ENCODE measurements around the gene DNAJB8.

DNAJB8 gene

DNA sequence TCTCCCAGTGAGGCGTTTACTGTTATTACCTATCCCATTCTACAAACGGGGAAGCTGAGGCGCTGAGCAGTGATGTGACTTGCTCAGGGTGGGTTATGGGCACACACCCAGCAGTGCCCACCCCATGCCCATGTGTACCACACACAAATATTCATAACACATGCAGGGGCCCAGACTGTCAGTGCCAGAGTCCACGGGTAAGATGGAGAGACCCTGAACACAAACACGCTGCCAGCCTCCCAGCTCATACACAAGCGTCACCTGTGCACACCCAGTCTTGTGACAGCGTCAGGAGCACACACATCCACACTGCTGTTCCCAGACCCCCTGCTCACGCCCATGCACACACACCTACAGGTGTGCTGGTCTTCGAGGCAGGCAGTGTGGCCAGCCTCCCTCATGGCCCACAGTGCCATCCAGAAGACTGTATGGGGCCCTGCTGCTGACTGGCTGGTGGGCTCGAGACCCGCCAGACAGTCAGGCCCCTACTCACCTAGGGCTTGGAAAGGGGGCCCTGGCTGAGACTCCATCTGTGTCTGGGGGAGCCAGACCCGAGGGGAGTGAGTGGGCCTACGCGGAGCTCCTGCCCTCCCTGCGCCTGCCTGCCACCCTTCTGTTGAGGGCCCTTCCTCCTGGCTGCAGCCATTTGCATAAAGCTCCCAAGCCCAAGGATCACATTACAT is 39.4 kb downstream of the DNAJB8 start:
- Histone ChIP-seq H3K4me3 (ENCODE audit: low read depth in 1 of 2, low read length in 2 of 2) (no peak overlapping the region), H3K4me1 (ENCODE audit: control insufficient read depth in 1 of 2, insufficient read depth in 2 of 2, low read length in 2 of 2) (peaks cover 0 to 8% of the 10 kb centered on the region in 2 donors), H3K27ac (ENCODE audit: low read length) (no peak overlapping the region), H3K36me3 (ENCODE audit: control insufficient read depth in 1 of 2, insufficient read depth in 2 of 2, low read length in 2 of 2) (no peaks in the 10 kb centered on the region), H3K27me3 (ENCODE audit: low read depth, low read length) (peaks cover 16% of the 10 kb centered on the region), H3K9me3 (ENCODE audit: control insufficient read depth in 1 of 2, low read length in 2 of 2) (no peaks in the 10 kb centered on the region)

DNA sequence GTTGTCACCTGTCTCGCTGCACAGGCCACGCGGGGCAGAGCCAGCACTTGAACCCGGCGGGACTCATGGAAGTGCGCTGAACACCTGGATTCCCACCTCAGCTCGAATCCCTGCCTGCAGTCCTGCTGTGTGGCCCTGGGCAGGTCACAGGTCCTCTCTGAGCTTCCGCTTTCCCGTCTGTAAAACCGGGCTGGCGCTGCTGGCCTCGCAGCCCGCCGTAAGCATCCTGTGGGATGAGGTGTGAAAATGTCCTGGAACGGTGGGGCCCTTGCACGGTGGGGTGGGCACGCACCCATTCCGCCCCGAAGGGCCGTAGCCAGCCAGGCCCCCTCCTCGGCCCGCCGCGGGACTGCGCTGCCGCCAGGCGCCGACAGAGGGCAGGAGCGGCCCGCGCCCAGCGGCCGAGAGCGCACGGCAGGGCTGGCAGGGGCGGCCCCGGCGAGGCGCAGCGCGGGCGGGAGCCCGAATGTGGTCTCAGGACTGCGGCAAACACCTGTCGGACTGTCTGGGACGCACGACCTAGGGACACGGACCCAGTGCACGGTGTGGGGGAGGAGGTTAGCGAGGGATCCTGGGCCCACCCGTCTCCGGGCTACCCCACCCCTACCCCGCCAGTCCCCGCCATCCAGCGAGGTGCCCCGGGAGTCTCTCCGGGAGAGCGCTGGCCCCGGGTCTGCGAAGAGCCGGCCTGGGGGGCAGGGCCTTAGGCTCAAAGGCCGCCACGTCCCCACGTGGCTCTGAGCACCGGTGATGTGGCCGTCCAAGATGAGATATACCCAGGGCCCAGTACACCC is 40.4 kb downstream of the DNAJB8 start:
- H3K4me1 ChIP-seq (ENCODE audit: control insufficient read depth in 1 of 2, insufficient read depth in 2 of 2, low read length in 2 of 2): peaks cover 0 to 4% of the 10 kb centered on the region in 2 donors
- peak overlapping the region in 1 of 2 donors; percentile 25 for H3K4me3 ChIP-seq (ENCODE audit: low read depth in 1 of 2, low read length in 2 of 2)
- peaks cover 6% of the 10 kb centered on the region for H3K27me3 ChIP-seq (ENCODE audit: low read depth, low read length)
- H3K27ac ChIP-seq (ENCODE audit: low read length): no peak overlapping the region
- H3K9me3 ChIP-seq (ENCODE audit: control insufficient read depth in 1 of 2, low read length in 2 of 2): no peaks in the 10 kb centered on the region
- H3K36me3 ChIP-seq (ENCODE audit: control insufficient read depth in 1 of 2, insufficient read depth in 2 of 2, low read length in 2 of 2): no peaks in the 10 kb centered on the region

DNA sequence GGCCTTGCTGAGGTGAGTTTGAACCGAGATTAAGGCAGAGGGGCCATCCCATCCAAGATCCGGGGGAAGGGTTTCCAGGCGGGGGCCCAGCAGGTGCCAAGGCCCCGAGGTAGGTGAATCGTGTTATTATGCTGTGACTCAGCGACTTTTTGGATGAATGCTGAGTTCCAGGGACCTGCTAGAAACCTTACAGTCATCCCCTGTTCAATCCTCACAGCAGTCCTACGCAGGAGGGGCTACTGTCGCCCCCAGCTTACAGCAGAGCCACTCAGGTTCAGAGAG is 40.9 kb downstream of the DNAJB8 start:
- H3K36me3 ChIP-seq (ENCODE audit: control insufficient read depth in 1 of 2, insufficient read depth in 2 of 2, low read length in 2 of 2): no peaks in the 10 kb centered on the region
- peaks cover 0 to 4% of the 10 kb centered on the region in 2 donors for H3K4me1 ChIP-seq (ENCODE audit: control insufficient read depth in 1 of 2, insufficient read depth in 2 of 2, low read length in 2 of 2)
- no peaks in the 10 kb centered on the region for H3K9me3 ChIP-seq (ENCODE audit: control insufficient read depth in 1 of 2, low read length in 2 of 2)
- H3K27ac ChIP-seq (ENCODE audit: low read length): no peak overlapping the region
- H3K4me3 ChIP-seq (ENCODE audit: low read depth in 1 of 2, low read length in 2 of 2): no peak overlapping the region
- peaks cover 5% of the 10 kb centered on the region for H3K27me3 ChIP-seq (ENCODE audit: low read depth, low read length)

- no peak overlapping the region for H3K27ac ChIP-seq (ENCODE audit: low read length)
- H3K36me3 ChIP-seq (ENCODE audit: control insufficient read depth in 1 of 2, insufficient read depth in 2 of 2, low read length in 2 of 2): no peaks in the 10 kb centered on the region
- peaks cover 0 to 4% of the 10 kb centered on the region in 2 donors for H3K4me1 ChIP-seq (ENCODE audit: control insufficient read depth in 1 of 2, insufficient read depth in 2 of 2, low read length in 2 of 2)
- H3K4me3 ChIP-seq (ENCODE audit: low read depth in 1 of 2, low read length in 2 of 2): no peak overlapping the region
- no peaks in the 10 kb centered on the region for H3K9me3 ChIP-seq (ENCODE audit: control insufficient read depth in 1 of 2, low read length in 2 of 2)
- no peaks in the 10 kb centered on the region for H3K27me3 ChIP-seq (ENCODE audit: low read depth, low read length)
These were observed 41.4 kb downstream of the DNAJB8 start for GRCh38 chr3:128425142-128425845.

DNA sequence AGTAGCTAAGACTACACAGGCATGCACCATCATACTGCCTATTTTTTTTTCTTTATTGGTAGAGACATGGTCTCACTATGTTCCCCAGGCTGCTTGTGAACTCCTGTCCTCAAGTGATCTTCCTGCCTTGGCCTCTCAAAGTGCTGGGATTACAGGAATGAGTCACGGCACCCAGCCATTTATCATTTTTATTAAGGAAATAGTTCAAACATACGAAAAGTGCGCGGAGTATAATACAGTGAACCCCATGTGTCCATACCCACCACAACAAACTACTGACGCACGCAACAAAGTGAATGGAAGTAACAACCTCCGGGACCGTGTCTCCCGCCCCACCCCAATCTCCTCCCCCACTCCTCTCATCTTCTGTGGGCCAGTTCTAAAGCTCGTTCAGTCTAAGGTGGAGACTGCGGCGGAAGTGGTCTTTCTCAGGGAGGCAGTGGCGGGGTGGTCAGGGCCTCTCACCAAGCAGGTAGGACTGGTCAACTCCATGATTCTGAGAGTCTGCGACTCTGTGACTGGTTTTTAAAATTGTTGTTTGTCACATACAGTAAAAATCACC is 42.1 kb downstream of the DNAJB8 start:
- no peaks in the 10 kb centered on the region for H3K9me3 ChIP-seq (ENCODE audit: control insufficient read depth in 1 of 2, low read length in 2 of 2)
- no peaks in the 10 kb centered on the region for H3K36me3 ChIP-seq (ENCODE audit: control insufficient read depth in 1 of 2, insufficient read depth in 2 of 2, low read length in 2 of 2)
- no peak overlapping the region for H3K27ac ChIP-seq (ENCODE audit: low read length)
- H3K4me3 ChIP-seq (ENCODE audit: low read depth in 1 of 2, low read length in 2 of 2): no peak overlapping the region
- no peaks in the 10 kb centered on the region for H3K27me3 ChIP-seq (ENCODE audit: low read depth, low read length)
- H3K4me1 ChIP-seq (ENCODE audit: control insufficient read depth in 1 of 2, insufficient read depth in 2 of 2, low read length in 2 of 2): peaks cover 0 to 4% of the 10 kb centered on the region in 2 donors

DNA sequence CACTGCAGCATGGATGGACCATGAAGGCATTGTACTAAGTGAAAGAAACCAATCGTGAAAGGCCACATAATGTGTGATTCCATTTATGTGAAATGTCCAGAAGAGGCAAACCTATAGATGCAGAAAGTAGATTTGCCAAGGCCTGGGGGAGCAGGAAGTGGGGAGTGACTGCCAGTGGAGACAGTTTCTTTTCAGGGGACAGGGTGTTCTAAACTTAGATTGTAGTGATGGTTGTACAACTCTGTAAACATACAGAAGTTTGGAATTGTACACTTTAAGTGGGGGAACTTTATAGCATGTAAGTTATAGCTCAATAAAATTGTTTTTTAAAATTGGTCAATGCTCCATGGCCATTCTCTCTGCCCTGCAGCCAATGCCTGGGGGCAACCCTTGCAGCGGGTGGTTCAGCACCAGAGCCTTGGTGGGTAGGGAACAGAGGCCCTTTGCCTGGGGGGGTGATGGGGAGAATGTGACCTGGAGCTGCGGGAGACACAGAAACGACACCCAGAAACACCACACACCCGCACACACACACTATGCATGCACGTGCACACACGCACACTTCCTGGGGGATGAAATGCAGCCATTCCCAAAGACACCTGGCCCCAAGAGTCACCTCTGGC is 43.1 kb downstream of the DNAJB8 start:
- Histone ChIP-seq H3K4me3 (ENCODE audit: low read depth in 1 of 2, low read length in 2 of 2) (no peak overlapping the region), H3K4me1 (ENCODE audit: control insufficient read depth in 1 of 2, insufficient read depth in 2 of 2, low read length in 2 of 2) (peaks cover 0 to 4% of the 10 kb centered on the region in 2 donors), H3K27ac (ENCODE audit: low read length) (no peak overlapping the region), H3K9me3 (ENCODE audit: control insufficient read depth in 1 of 2, low read length in 2 of 2) (no peaks in the 10 kb centered on the region), H3K27me3 (ENCODE audit: low read depth, low read length) (no peaks in the 10 kb centered on the region), H3K36me3 (ENCODE audit: control insufficient read depth in 1 of 2, insufficient read depth in 2 of 2, low read length in 2 of 2) (no peaks in the 10 kb centered on the region)

- Histone ChIP-seq H3K27ac (ENCODE audit: low read length) (no peak overlapping the region), H3K4me1 (ENCODE audit: control insufficient read depth in 1 of 2, insufficient read depth in 2 of 2, low read length in 2 of 2) (peaks cover 0 to 4% of the 10 kb centered on the region in 2 donors), H3K36me3 (ENCODE audit: control insufficient read depth in 1 of 2, insufficient read depth in 2 of 2, low read length in 2 of 2) (no peaks in the 10 kb centered on the region), H3K9me3 (ENCODE audit: control insufficient read depth in 1 of 2, low read length in 2 of 2) (no peaks in the 10 kb centered on the region), H3K4me3 (ENCODE audit: low read depth in 1 of 2, low read length in 2 of 2) (no peak overlapping the region), H3K27me3 (ENCODE audit: low read depth, low read length) (no peaks in the 10 kb centered on the region)
These were observed 43.7 kb downstream of the DNAJB8 start for GRCh38 chr3:128422762-128423524.

DNA sequence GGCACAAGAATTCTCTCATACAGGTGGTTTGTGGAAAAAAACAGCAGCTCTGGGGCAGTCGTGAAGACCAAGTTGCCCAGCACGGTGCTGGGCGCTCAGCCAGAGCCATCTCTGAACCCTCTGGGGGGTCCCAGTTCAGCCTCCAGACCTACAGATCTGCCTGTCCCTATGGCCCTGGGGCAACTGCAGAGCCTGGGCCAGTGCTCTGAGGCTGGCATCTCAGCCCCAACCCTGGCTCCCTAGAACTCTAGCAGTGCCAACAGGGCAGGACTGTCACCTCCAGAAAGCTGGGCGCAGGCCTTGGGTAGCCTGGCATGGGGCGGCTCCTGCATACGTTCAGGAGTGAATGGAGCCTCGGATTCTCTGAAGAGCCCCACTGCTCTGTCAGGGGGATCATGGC is 44.7 kb downstream of the DNAJB8 start:
- peaks cover 0 to 4% of the 10 kb centered on the region in 2 donors for H3K4me1 ChIP-seq (ENCODE audit: control insufficient read depth in 1 of 2, insufficient read depth in 2 of 2, low read length in 2 of 2)
- H3K27me3 ChIP-seq (ENCODE audit: low read depth, low read length): no peaks in the 10 kb centered on the region
- no peaks in the 10 kb centered on the region for H3K36me3 ChIP-seq (ENCODE audit: control insufficient read depth in 1 of 2, insufficient read depth in 2 of 2, low read length in 2 of 2)
- no peak overlapping the region for H3K4me3 ChIP-seq (ENCODE audit: low read depth in 1 of 2, low read length in 2 of 2)
- no peaks in the 10 kb centered on the region for H3K9me3 ChIP-seq (ENCODE audit: control insufficient read depth in 1 of 2, low read length in 2 of 2)
- no peak overlapping the region for H3K27ac ChIP-seq (ENCODE audit: low read length)

- no peak overlapping the region for H3K27ac ChIP-seq (ENCODE audit: low read length)
These were observed 45.3 kb downstream of the DNAJB8 start for GRCh38 chr3:128421439-128421836.

GRCh38 chr3:128420720-128421438 is 45.8 kb downstream of the DNAJB8 start:
- Histone ChIP-seq H3K27me3 (ENCODE audit: low read depth, low read length) (no peaks in the 10 kb centered on the region), H3K36me3 (ENCODE audit: control insufficient read depth in 1 of 2, insufficient read depth in 2 of 2, low read length in 2 of 2) (no peaks in the 10 kb centered on the region), H3K9me3 (ENCODE audit: control insufficient read depth in 1 of 2, low read length in 2 of 2) (no peaks in the 10 kb centered on the region), H3K4me1 (ENCODE audit: control insufficient read depth in 1 of 2, insufficient read depth in 2 of 2, low read length in 2 of 2) (no peaks in the 10 kb centered on the region), H3K4me3 (ENCODE audit: low read depth in 1 of 2, low read length in 2 of 2) (no peak overlapping the region), H3K27ac (ENCODE audit: low read length) (no peak overlapping the region)

More at GRCh38 chr3:128421439-128421836, 45.3 kb downstream of the DNAJB8 start:
- no peaks in the 10 kb centered on the region for H3K9me3 ChIP-seq (ENCODE audit: control insufficient read depth in 1 of 2, low read length in 2 of 2)
- H3K4me1 ChIP-seq (ENCODE audit: control insufficient read depth in 1 of 2, insufficient read depth in 2 of 2, low read length in 2 of 2): peaks cover 0 to 4% of the 10 kb centered on the region in 2 donors
- H3K36me3 ChIP-seq (ENCODE audit: control insufficient read depth in 1 of 2, insufficient read depth in 2 of 2, low read length in 2 of 2): no peaks in the 10 kb centered on the region
- H3K27me3 ChIP-seq (ENCODE audit: low read depth, low read length): no peaks in the 10 kb centered on the region
- no peak overlapping the region for H3K4me3 ChIP-seq (ENCODE audit: low read depth in 1 of 2, low read length in 2 of 2)

Data from muscle layer of duodenum (tissue), 2 donors.